ENCODE data around the gene XPA. TPM values are rescaled to one million over a fixed set of nuclear protein-coding genes. Genes with fewer than 3 reads are reported as not detected.

The XPA gene
- total and polyA plus RNA-seq, 10 of the 15 experiments (the other 5 are each of a cell fraction or from before 2014, with no cell fraction given): 6.2 to 19.9 (median 12.3) TPM

GRCh38 chr9:97665742-97666141 is 31.4 kb downstream of the XPA start:
- Histone ChIP-seq H3K4me1 (ENCODE audit: control insufficient read depth, insufficient read depth, low read length) (no peaks in the 10 kb centered on the region), H3K79me2 (ENCODE audit: control insufficient read depth, insufficient read depth, low read length) (no peaks in the 10 kb centered on the region), H3K36me3 (ENCODE audit: control insufficient read depth in 2 of 2, insufficient read depth in 2 of 2, low read length in 1 of 2) (peaks cover 10 to 44% of the 10 kb centered on the region in 2 experiments), H3K4me2 (ENCODE audit: control insufficient read depth, insufficient read depth) (no peak overlapping the region), H3K9ac (ENCODE audit: control insufficient read depth, insufficient read depth, low read length) (no peak overlapping the region), H3K27me3 (replicated peaks in 1 of 2; ENCODE audit: control insufficient read depth in 2 of 2, insufficient read depth in 2 of 2, low read length in 1 of 2) (no peaks in the 10 kb centered on the region), H3K27ac (ENCODE audit: control insufficient read depth, insufficient read depth) (no peak overlapping the region), H3K9me3 (replicated peaks; ENCODE audit: control insufficient read depth, insufficient read depth, low read length) (no peaks in the 10 kb centered on the region), H3K4me3 (no peak overlapping the region), H4K20me1 (ENCODE audit: control insufficient read depth, insufficient read depth) (no peaks in the 10 kb centered on the region), H2AFZ (ENCODE audit: control insufficient read depth, low read depth, low read length) (no peak overlapping the region)
- ChIA-PET POLR2A (no interaction called here), RAD21 (ENCODE audit: unreplicated experiment) (no interaction called here), SMC1A (ENCODE audit: uncharacterized antibody, unreplicated experiment) (no interaction called here), CTCF (no interaction called here)
- TF ChIP-seq SREBF1 (IDR thresholded peaks at IDR 0.05; ENCODE audit: low read length) (no peak), MTA3 (IDR thresholded peaks at IDR 0.05; ENCODE audit: borderline replicate concordance, low read length) (no peak), BRCA1 (IDR thresholded peaks at IDR 0.05; ENCODE audit: low read depth, low read length) (no peak), TCF3 (IDR thresholded peaks at IDR 0.05; ENCODE audit: borderline replicate concordance, insufficient read depth, low read depth, low read length) (no peak), SREBF2 (IDR thresholded peaks at IDR 0.05; ENCODE audit: low read length) (no peak), JUNB (IDR thresholded peaks at IDR 0.05) (no peak), IKZF1 (conservative IDR thresholded peaks at IDR 0.05) (no peak), SUPT20H (IDR thresholded peaks at IDR 0.05; ENCODE audit: borderline replicate concordance, control insufficient read depth, low read depth, low read length) (no peak)
- FAIRE-seq: no peak
- intact Hi-C loops (cut with micrococcal nuclease; ENCODE audit: unreplicated experiment) (no loop called here), in situ Hi-C loops (cut with MboI) (no loop called here)
- no peak for DNase-seq (ENCODE audit: low read depth, low spot score)
- WGBS (ENCODE audit: insufficient coverage, insufficient replicate concordance, low lambda C conversion rate, missing lambda C conversion rate): 94% methylated on average over 3 of the region's 3 CpGs
- BruUV-seq (replicated peaks): no TSS peak
- no peak for ATAC-seq

- Histone ChIP-seq H2AFZ (ENCODE audit: control insufficient read depth, low read depth, low read length) (no peak overlapping the region), H3K9ac (ENCODE audit: control insufficient read depth, insufficient read depth, low read length) (no peak overlapping the region), H3K79me2 (ENCODE audit: control insufficient read depth, insufficient read depth, low read length) (no peaks in the 10 kb centered on the region), H4K20me1 (ENCODE audit: control insufficient read depth, insufficient read depth) (no peaks in the 10 kb centered on the region), H3K4me1 (ENCODE audit: control insufficient read depth, insufficient read depth, low read length) (no peaks in the 10 kb centered on the region), H3K27me3 (replicated peaks in 1 of 2; ENCODE audit: control insufficient read depth in 2 of 2, insufficient read depth in 2 of 2, low read length in 1 of 2) (no peaks in the 10 kb centered on the region), H3K36me3 (ENCODE audit: control insufficient read depth in 2 of 2, insufficient read depth in 2 of 2, low read length in 1 of 2) (peaks cover 17 to 58% of the 10 kb centered on the region in 2 experiments), H3K4me2 (ENCODE audit: control insufficient read depth, insufficient read depth) (no peak overlapping the region), H3K27ac (ENCODE audit: control insufficient read depth, insufficient read depth) (no peak overlapping the region), H3K4me3 (no peak overlapping the region), H3K9me3 (replicated peaks; ENCODE audit: control insufficient read depth, insufficient read depth, low read length) (no peaks in the 10 kb centered on the region)
- in situ Hi-C loops (cut with MboI) (no loop called here), intact Hi-C loops (cut with micrococcal nuclease; ENCODE audit: unreplicated experiment) (no loop called here)
- ChIA-PET RAD21 (ENCODE audit: unreplicated experiment) (interaction anchor here (1.5 kb wide), 1 partner anchor 28 kb away, joined by 3 read pairs; the partner anchor contains the start of gene TSTD2), SMC1A (ENCODE audit: uncharacterized antibody, unreplicated experiment) (interaction anchor here (0.6 to 1.5 kb wide), 4 partner anchors 14 to 249 kb away, joined by 3 to 7 read pairs (median 3); no protein-coding TSS in a partner anchor), POLR2A (interaction anchor here (0.5 kb wide), 1 partner anchor 242 kb away, joined by 4 read pairs; no protein-coding TSS in a partner anchor), CTCF (interaction anchor here (0.7 to 0.9 kb wide), 2 partner anchors 29 to 275 kb away, joined by 3 to 4 read pairs; no protein-coding TSS in a partner anchor)
- no TSS peak for BruUV-seq (replicated peaks)
- TF ChIP-seq ATF7 (IDR thresholded peaks at IDR 0.05; ENCODE audit: low read depth) (no peak), PKNOX1 (IDR thresholded peaks at IDR 0.05) (no peak), IRF4 (IDR thresholded peaks at IDR 0.05; ENCODE audit: low read depth, low read length) (no peak), PBX3 (IDR thresholded peaks at IDR 0.05; ENCODE audit: insufficient replicate concordance, low read depth, low read length) (no peak), BACH1 (IDR thresholded peaks at IDR 0.05; ENCODE audit: borderline replicate concordance) (no peak)
- no peak for FAIRE-seq
- no peak for ATAC-seq
- no peak for DNase-seq (ENCODE audit: low read depth, low spot score)
- 100% methylated on average over 2 of the region's 2 CpGs for WGBS (ENCODE audit: insufficient coverage, insufficient replicate concordance, low lambda C conversion rate, missing lambda C conversion rate)
These were observed 36.3 kb downstream of the XPA start for GRCh38 chr9:97660847-97661246.

All from GM12878 (cell line).